ENCODE data around the gene DENND1A. TPM values are rescaled to one million over a fixed set of nuclear protein-coding genes. Genes with fewer than 3 reads are reported as not detected.

DENND1A gene
- total and polyA plus RNA-seq, 2 experiments from 2014 or later = 13.1 to 14.5 TPM

Other genes starting within 250 kb of the DENND1A start
- gene LHX2, start 81.6 kb upstream of the DENND1A start, total RNA-seq = 0.53 and 1.3 TPM in 2 replicates
- gene LHX2, start 81.6 kb upstream of the DENND1A start, polyA plus RNA-seq = 0.60 and 2.2 TPM in 2 replicates